Muscle of leg (tissue), 16 donors: ENCODE measurements around the gene FBRS. TPM values are rescaled to one million over a fixed set of nuclear protein-coding genes. Genes with fewer than 3 reads are reported as not detected.

Experiments
- DNase-seq: peaks from one replicate; pipeline ENCODE4 v3.0.0; 2013
- H3K27ac ChIP-seq: one replicate; pipeline ENCODE4 v1.5.1; 2013; ENCODE audit warnings: mild to moderate bottlenecking, low read length, control low read depth
- H3K27me3 ChIP-seq: one replicate; pipeline ENCODE4 v1.6.1; 2013; ENCODE audit warnings: low read length; ENCODE audit not compliant: control insufficient read depth, insufficient read depth
- H3K36me3 ChIP-seq: one replicate; pipeline ENCODE4 v1.6.1; 2013; ENCODE audit warnings: low read length; ENCODE audit not compliant: control insufficient read depth, insufficient read depth
- H3K4me1 ChIP-seq: one replicate; pipeline ENCODE4 v1.6.1; 2013; ENCODE audit warnings: low read length; ENCODE audit not compliant: control insufficient read depth, insufficient read depth
- H3K4me3 ChIP-seq: one replicate; pipeline ENCODE4 v1.5.1; 2013; ENCODE audit warnings: low read length, control low read depth
- H3K9me3 ChIP-seq: replicated peaks from 2 replicates; pipeline ENCODE4 v1.6.1; 2013; ENCODE audit warnings: low read depth, low read length; ENCODE audit not compliant: control insufficient read depth
- WGBS: methylation state at CpG from one replicate; pipeline ENCODE4 v1.1.5; 2013; ENCODE audit warnings: missing lambda C conversion rate; ENCODE audit not compliant: insufficient coverage; 5-methylcytosine and 5-hydroxymethylcytosine counted together
- long read RNA-seq, 11 donors: transcript quantifications; one replicate each; lab custom pipeline, GENCODE V29; 2026
- polyA plus RNA-seq, 8 donors: library from polyadenylated mRNA; unstranded; fragments of 120-200 nt; gene quantifications; one replicate each; pipeline versions ENCODE4 v1.2.1 to v1.2.3, GENCODE V29; 2013; ENCODE audit warnings: inconsistent platforms in 1 of 8, low replicate concordance in 1 of 8; ENCODE audit not compliant: insufficient read length in 8 of 8, insufficient read depth in 1 of 8
- total RNA-seq: library from RNA; stranded (reverse); fragments of 120-200 nt; gene quantifications from one replicate; pipeline ENCODE4 v1.2.4, GENCODE V29; 2013

Gene FBRS
- total RNA-seq, result 12.9 TPM
- 10 to 100 TPM; 29.4 to 46.0 (median 35.7) TPM for polyA plus RNA-seq
- long read RNA-seq, donor 1, partial matches to known transcripts, result 0 of 1 reads
- long read RNA-seq, donor 1, other reads (novel, unspliced or antisense), result 0 of 1 reads
- long read RNA-seq, donor 2, result 0 reads
- long read RNA-seq, donor 3, full-length matches to known transcripts, result 6 of 13 reads
- long read RNA-seq, donor 3, partial matches to known transcripts, result 7 of 13 reads
- long read RNA-seq, donor 3, other reads (novel, unspliced or antisense), result 0 of 13 reads
- long read RNA-seq, donor 4, partial matches to known transcripts, result 0 of 2 reads
- long read RNA-seq, donor 4, other reads (novel, unspliced or antisense), result 0 of 2 reads
- long read RNA-seq, donor 5, full-length matches to known transcripts, result 7 of 7 reads
- long read RNA-seq, donor 5, partial matches to known transcripts, result 0 of 7 reads
- long read RNA-seq, donor 5, other reads (novel, unspliced or antisense), result 0 of 7 reads
- long read RNA-seq, donor 6, partial matches to known transcripts, result 0 of 3 reads
- long read RNA-seq, donor 6, other reads (novel, unspliced or antisense), result 0 of 3 reads
- long read RNA-seq, donor 7, partial matches to known transcripts, result 13 of 16 reads
- long read RNA-seq, donor 7, other reads (novel, unspliced or antisense), result 0 of 16 reads
- long read RNA-seq, donor 8, partial matches to known transcripts, result 7 of 8 reads
- long read RNA-seq, donor 8, other reads (novel, unspliced or antisense), result 0 of 8 reads
- long read RNA-seq, donor 9, partial matches to known transcripts, result 0 of 5 reads
- long read RNA-seq, donor 9, other reads (novel, unspliced or antisense), result 0 of 5 reads
- long read RNA-seq, donor 10, partial matches to known transcripts, result 0 of 3 reads
- long read RNA-seq, donor 10, other reads (novel, unspliced or antisense), result 0 of 3 reads
- long read RNA-seq, donor 11, partial matches to known transcripts, result 10 of 13 reads
- long read RNA-seq, donor 11, other reads (novel, unspliced or antisense), result 0 of 13 reads

- Histone ChIP-seq H3K4me1 (peaks cover 28% of the 10 kb centered on the region), H3K36me3 (peaks cover 67% of the 10 kb centered on the region)
Observed at GRCh38 chr16:30657866-30658730, at the start of gene FBRS. FBRS (plus strand) TSS chr16:30658431; CDS start chr16:30659519, 1,088 bp downstream.

DNA sequence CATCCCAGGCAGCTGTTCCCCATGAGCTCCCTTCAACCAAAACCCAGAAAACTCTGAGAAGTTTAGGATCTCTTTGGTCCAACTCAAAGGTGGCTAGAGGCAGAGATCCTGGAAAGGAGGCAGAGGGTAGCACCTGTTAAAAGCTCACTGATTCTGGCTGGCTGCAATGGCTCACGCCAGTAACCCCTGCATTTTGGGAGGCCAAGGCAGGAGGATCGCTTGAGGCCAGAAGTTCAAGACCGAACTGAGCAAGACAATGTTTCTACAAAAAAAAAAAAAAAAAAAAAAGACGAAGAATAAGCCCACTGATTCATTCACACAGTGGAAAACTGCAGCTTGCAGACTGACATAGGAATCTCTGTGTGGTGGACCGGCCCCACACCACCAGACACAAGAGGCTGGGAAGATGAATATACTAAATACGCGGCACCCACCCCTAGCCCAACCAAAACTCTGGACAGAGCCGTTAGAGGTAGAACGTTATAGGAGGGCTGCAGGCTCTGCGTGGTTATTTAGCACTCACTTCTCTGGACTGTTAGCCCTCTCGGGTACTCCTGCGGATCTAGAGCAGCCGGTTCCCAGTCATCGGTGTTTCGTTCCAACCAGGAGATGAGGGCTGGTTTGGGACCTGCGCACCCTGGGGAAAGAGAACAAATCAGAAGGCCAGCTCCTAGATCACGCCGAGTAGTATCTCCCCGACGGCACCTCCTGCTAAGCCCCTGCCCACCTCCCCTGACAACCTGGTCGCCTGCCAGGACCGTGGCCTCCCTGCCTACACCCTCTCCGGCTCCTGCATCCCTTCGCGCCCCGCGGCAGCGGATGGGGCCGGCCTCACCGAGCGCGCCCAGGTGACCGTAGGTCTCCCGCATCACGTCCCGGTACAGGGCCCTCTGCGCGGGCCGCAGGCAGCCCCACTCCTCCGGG lies 49.0 kb upstream of the FBRS start:
- Histone ChIP-seq H3K27me3 (no peaks in the 10 kb centered on the region), H3K9me3 (no peaks in the 10 kb centered on the region), H3K36me3 (peaks cover 42% of the 10 kb centered on the region), H3K4me1 (peaks cover 10% of the 10 kb centered on the region), H3K27ac (peak overlapping the region; percentile 92), H3K4me3 (peak overlapping the region; percentile 83)
- WGBS, result 3% methylated on average over 33 of the region's 40 CpGs
- peak; percentile 47 for DNase-seq

More at GRCh38 chr16:30657866-30658730, at the start of gene FBRS:
- WGBS, result under 1% methylated on average over 70 of the region's 86 CpGs
- DNase-seq, result peak; percentile 100
- no peaks in the 10 kb centered on the region for H3K9me3 ChIP-seq
- H3K27me3 ChIP-seq, result no peaks in the 10 kb centered on the region
- H3K27ac ChIP-seq, result peak within 1 kb of the TSS; percentile 100
- peak within 1 kb of the TSS; percentile 85 for H3K4me3 ChIP-seq

DNA sequence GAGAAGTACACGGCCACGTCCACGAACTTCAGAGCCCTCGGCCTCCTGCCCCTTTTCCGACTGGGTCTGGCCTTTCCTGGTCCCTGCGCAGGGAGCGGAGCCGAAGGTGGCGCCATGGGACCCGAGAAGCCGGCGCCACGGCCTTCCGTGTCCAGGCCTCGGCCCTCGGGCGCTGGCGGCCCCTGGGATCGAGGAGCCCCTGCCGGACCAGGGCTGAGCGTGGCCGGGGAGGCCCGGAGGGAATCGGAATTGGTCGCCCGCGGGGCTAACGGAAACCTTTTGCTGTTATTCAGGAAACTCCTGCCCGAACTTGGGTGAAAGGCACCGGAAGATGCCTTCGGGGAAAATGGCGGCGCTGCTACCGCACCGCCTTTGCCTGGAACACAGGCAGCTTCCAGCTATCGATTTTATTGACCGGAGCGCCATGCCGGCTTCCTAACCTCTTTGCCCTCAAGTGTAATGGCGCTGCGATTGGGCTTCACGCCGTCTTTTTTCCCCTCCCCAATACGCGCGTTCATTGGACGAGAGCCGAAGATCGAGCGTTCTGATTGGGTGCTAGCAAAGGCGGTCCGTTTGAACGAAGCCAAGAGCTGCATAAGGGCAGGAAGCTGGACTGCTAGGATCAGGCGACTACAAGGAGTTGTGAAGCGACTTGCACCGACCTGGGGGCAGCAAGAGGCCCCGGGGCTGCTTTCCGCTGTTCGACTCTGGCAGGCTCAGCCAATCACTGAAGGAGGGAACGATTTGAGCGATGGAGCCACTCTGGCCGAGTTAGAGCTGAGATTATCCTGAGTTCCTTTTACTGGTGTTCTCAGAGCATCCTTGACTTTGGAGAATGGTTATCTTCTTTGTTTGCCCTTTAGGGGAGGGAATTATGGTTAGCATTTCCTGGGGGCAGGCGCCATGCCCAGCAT lies 48.0 kb upstream of the FBRS start, which contains the start of gene ZNF689:
Gene ZNF689 (minus strand): TSS at position 464 of the 914 bp plus-strand sequence. CDS start 348 bp downstream, at position 116.
- Histone ChIP-seq H3K4me3 (peak within 1 kb of the TSS; percentile 83), H3K4me1 (peaks cover 10% of the 10 kb centered on the region), H3K36me3 (peaks cover 33% of the 10 kb centered on the region), H3K27me3 (no peaks in the 10 kb centered on the region), H3K9me3 (no peaks in the 10 kb centered on the region), H3K27ac (peak within 1 kb of the TSS; percentile 92)
- peak; percentile 99 for DNase-seq
- WGBS, result under 1% methylated on average over 56 of the region's 63 CpGs

DNA sequence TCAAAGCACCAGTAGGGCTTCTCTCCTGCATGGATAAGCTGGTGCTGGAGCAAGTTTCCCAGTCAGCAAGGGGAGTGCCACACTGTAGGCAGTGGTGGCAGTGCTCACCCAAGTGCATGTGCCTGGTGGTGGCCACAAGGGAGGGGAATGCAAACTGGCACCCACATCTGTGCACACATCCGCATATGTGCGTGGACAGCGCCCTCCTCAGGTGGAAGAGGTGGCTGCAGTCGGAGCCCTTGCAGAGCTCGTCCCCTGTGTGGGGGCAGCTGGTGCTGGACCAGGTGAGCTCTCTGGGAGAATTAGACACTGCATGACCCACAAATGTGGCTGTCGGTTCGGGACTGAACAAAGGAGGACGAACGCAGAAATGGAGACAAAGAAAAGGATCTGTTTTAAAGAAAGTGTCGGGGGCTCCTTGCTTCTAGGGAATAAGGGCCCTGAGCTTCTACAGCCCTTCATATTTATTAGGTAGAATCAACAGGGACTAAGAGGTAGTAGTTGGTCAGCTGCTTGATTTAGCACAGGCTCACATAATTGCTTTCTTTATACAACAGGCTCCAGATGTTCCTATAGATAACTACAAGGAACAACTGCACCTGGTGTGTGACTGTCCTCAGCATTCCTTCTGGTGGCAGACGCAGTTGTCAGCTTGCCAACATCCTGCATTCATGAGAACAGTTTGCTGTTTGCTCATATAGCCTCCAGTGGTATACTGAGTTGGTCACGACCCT lies 42.7 kb upstream of the FBRS start:
- H3K27me3 ChIP-seq, result no peaks in the 10 kb centered on the region
- no peaks in the 10 kb centered on the region for H3K9me3 ChIP-seq
- no peak for DNase-seq
- 23% methylated on average over 10 of the region's 12 CpGs for WGBS
- no peak overlapping the region for H3K4me3 ChIP-seq
- peaks cover 2% of the 10 kb centered on the region for H3K4me1 ChIP-seq
- no peak overlapping the region for H3K27ac ChIP-seq
- no peaks in the 10 kb centered on the region for H3K36me3 ChIP-seq

DNA sequence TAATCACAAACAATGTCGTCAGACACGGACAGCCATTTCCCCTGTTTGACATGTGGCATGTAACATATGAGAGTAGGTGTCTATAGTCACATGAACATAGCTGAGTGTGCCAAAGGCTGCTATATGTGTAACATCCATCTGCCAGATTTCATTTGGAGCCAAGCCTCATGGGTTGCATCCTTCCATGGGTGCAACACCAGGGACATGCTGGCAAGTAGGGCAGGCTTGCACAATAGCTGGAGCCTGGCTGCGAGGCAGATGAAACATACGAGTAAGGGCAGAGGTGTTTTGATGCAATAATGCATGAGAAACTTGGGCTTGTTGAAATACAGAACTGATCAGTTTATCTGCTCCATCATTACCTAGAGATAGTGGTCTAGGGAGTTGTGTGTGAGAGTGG lies 39.0 kb upstream of the FBRS start:
- Histone ChIP-seq H3K4me3 (no peak overlapping the region), H3K9me3 (no peaks in the 10 kb centered on the region), H3K27ac (no peak overlapping the region), H3K4me1 (peaks cover 2% of the 10 kb centered on the region), H3K27me3 (peaks cover 2% of the 10 kb centered on the region), H3K36me3 (no peaks in the 10 kb centered on the region)
- no peak for DNase-seq
- 92% methylated on average over 2 of the region's 4 CpGs for WGBS

DNA sequence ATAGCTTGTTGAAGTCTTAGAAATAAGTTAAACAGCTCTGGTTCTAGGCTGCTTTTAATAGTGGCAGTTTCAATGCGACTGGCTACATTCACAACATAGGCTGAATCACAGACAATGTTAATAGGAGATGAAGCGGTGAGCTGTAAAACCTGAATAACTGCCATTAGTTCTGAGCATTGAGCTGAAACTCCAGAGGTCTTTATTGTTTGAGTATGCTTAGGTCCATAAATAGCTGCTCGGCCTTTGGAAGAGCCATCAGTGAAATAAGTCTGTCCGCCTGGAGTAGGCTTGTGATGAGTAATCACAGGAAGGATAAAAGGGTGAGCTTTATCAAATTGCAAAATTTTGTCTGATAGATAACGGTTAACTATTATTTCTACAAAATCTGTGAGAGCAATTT lies 38.6 kb upstream of the FBRS start:
- 85% methylated on average over 3 of the region's 5 CpGs for WGBS
- H3K27me3 ChIP-seq, result peaks cover 2% of the 10 kb centered on the region
- H3K4me3 ChIP-seq, result no peak overlapping the region
- H3K9me3 ChIP-seq, result no peaks in the 10 kb centered on the region
- no peak for DNase-seq
- H3K27ac ChIP-seq, result no peak overlapping the region
- no peaks in the 10 kb centered on the region for H3K36me3 ChIP-seq
- peaks cover 2% of the 10 kb centered on the region for H3K4me1 ChIP-seq

DNA sequence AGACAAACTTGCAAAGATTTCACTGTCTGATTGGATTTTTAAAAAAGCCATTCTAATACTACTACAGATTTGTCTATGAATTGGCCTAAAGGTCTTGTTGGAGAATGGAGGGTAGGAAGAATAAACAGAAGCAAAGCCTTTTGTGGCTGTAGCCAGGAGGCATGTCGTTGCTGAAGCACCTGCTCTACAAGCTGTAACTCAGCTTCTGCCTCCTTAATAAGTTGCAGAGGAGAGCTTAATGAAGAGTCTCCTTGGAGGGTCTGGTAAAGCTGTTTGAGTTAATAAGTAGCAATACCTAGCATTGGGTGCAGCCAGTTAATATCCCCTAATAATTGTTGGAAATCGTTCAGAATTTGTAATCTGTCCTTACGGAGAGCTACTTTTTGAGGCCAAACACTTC lies 38.1 kb upstream of the FBRS start:
- H3K27ac ChIP-seq, result no peak overlapping the region
- peaks cover 2% of the 10 kb centered on the region for H3K27me3 ChIP-seq
- DNase-seq, result no peak
- H3K9me3 ChIP-seq, result no peaks in the 10 kb centered on the region
- peaks cover 2% of the 10 kb centered on the region for H3K4me1 ChIP-seq
- no peaks in the 10 kb centered on the region for H3K36me3 ChIP-seq
- WGBS, result no CpG with 5 or more reads among the region's 3 CpGs
- no peak overlapping the region for H3K4me3 ChIP-seq

- Histone ChIP-seq H3K4me3 (no peak overlapping the region), H3K36me3 (no peaks in the 10 kb centered on the region), H3K27me3 (peaks cover 2% of the 10 kb centered on the region), H3K27ac (no peak overlapping the region), H3K9me3 (no peaks in the 10 kb centered on the region), H3K4me1 (no peaks in the 10 kb centered on the region)
- no CpG with 5 or more reads among the region's 5 CpGs for WGBS
- no peak for DNase-seq
Observed at GRCh38 chr16:30621765-30622164, 36.5 kb upstream of the FBRS start.
